Mucosa of stomach (tissue), 1 donor: ENCODE data around the gene GABARAPL1.
"Not testable (repeated sequence)": the region's sequence is repeated elsewhere in the genome, so short reads cannot be mapped to it uniquely, and the experiment has no call there.

Source experiments
- H3K27me3 ChIP-seq: one replicate; pipeline ENCODE4 v1.7.0; 2013; ENCODE audit warnings: mild to moderate bottlenecking, low read length; ENCODE audit not compliant: control insufficient read depth, insufficient read depth
- H3K36me3 ChIP-seq: one replicate; pipeline ENCODE4 v1.7.0; 2013; ENCODE audit warnings: low read length; ENCODE audit not compliant: control insufficient read depth, insufficient read depth
- H3K4me1 ChIP-seq: one replicate; pipeline ENCODE4 v1.7.0; 2013; ENCODE audit warnings: mild to moderate bottlenecking, low read length; ENCODE audit not compliant: control insufficient read depth, insufficient read depth
- H3K4me3 ChIP-seq: one replicate; pipeline ENCODE4 v1.7.0; 2013; ENCODE audit warnings: low read length
- H3K9ac ChIP-seq: one replicate; pipeline ENCODE4 v1.7.0; 2013; ENCODE audit warnings: mild to moderate bottlenecking, low read length, moderate library complexity
- H3K9me3 ChIP-seq: one replicate; pipeline ENCODE4 v1.7.0; 2013; ENCODE audit warnings: mild to moderate bottlenecking, low read length, moderate library complexity; ENCODE audit not compliant: control insufficient read depth
- donor health status: Pancreatic carcinoma.

Gene GABARAPL1

GRCh38 chr12:10182354-10183049 lies 30.2 kb upstream of the GABARAPL1 start:
- no peaks in the 10 kb centered on the region for H3K27me3 ChIP-seq
- H3K4me1 ChIP-seq, result no peaks in the 10 kb centered on the region
- H3K4me3 ChIP-seq, result no peak overlapping the region
- H3K36me3 ChIP-seq, result no peaks in the 10 kb centered on the region
- no peak overlapping the region for H3K9ac ChIP-seq
- no peaks in the 10 kb centered on the region for H3K9me3 ChIP-seq

DNA sequence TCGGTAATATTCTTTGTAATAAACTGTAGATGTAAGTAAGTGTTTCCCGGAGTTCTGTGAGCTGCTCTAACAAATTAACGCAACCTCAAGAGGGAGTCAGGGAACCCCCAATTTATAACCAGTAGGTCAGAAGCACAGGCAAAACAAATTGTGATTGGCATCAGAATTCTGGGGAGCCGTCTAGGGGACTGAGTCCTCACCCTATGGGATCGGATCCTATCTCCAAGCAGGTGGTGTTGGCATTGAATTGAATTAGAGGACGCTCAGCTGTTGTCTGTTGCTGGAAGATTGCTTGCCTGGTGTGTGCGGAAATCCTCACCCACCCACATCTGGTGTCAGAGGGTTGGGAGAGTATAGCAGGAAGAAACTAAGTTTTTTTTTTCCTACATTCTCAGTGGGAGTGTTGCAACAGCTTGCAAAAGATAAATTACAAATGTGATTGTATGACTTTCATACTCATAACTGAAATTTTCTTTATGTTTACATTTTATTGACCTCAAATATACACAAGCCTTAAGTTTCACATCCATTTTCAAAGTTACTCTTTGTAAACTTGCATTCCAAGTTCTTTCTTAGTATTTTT lies 28.3 kb upstream of the GABARAPL1 start:
- H3K4me1 ChIP-seq, result no peaks in the 10 kb centered on the region
- H3K4me3 ChIP-seq, result no peak overlapping the region
- no peak overlapping the region for H3K9ac ChIP-seq
- H3K36me3 ChIP-seq, result no peaks in the 10 kb centered on the region
- no peaks in the 10 kb centered on the region for H3K9me3 ChIP-seq
- no peaks in the 10 kb centered on the region for H3K27me3 ChIP-seq

- Histone ChIP-seq H3K9me3 (no peaks in the 10 kb centered on the region), H3K27me3 (no peaks in the 10 kb centered on the region), H3K4me3 (no peak overlapping the region), H3K9ac (no peak overlapping the region), H3K36me3 (no peaks in the 10 kb centered on the region), H3K4me1 (no peaks in the 10 kb centered on the region)
Observed at GRCh38 chr12:10186299-10186698, 26.4 kb upstream of the GABARAPL1 start.

- H3K4me3 ChIP-seq, H3K9ac ChIP-seq, H3K9me3 ChIP-seq, H3K36me3 ChIP-seq, H3K4me1 ChIP-seq, H3K27me3 ChIP-seq: not testable (repeated sequence)
Observed at GRCh38 chr12:10186958-10187357, 25.7 kb upstream of the GABARAPL1 start.

GRCh38 chr12:10189653-10190052 lies 23.0 kb upstream of the GABARAPL1 start:
- no peaks in the 10 kb centered on the region for H3K27me3 ChIP-seq
- H3K9ac ChIP-seq, result no peak overlapping the region
- no peaks in the 10 kb centered on the region for H3K9me3 ChIP-seq
- H3K4me1 ChIP-seq, result no peaks in the 10 kb centered on the region
- no peak overlapping the region for H3K4me3 ChIP-seq
- no peaks in the 10 kb centered on the region for H3K36me3 ChIP-seq

DNA sequence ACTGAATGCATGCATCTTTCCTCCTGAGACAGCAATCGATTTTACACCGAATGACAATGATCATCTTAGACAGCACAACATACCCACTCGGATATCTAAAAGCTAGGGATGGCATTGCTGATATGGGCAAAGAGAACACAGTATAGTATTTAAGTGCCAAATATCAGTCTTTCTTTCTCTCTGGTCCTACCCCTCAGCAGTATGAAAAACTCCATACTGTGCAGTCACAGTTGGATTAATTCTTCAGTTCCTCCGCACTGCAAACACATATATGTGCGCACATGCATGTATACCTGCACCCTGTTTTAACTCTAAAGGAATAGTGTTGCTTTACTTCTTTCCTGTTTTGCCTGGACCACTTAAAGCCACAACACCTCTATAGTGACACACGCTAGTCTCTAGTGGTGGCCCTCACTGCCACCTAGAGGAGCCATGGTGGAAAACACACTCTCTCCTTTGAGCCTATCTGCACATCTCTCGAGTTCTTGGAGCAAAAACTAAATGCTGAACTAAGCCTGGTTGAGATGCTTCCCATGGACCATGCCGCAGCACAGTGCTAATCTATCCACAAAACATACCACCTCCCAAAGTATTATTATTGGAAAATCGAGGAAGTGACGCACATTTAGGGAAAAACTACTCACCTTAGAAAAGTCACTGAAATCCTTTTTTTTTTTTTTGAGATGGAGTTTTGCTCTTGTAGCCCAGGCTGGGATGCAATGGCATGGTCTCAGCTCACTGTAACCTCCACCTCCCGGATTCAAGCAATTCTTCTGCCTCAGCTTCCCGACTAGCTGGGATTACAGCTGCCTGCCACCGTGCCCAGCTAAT lies 21.9 kb upstream of the GABARAPL1 start:
- Histone ChIP-seq H3K27me3 (no peaks in the 10 kb centered on the region), H3K36me3 (no peaks in the 10 kb centered on the region), H3K9ac (no peak overlapping the region), H3K4me3 (no peak overlapping the region), H3K4me1 (no peaks in the 10 kb centered on the region), H3K9me3 (no peaks in the 10 kb centered on the region)

GRCh38 chr12:10191865-10192264 lies 20.8 kb upstream of the GABARAPL1 start:
- Histone ChIP-seq H3K36me3 (no peaks in the 10 kb centered on the region), H3K4me3 (no peak overlapping the region), H3K27me3 (no peaks in the 10 kb centered on the region), H3K9me3 (no peaks in the 10 kb centered on the region), H3K4me1 (no peaks in the 10 kb centered on the region), H3K9ac (no peak overlapping the region)

DNA sequence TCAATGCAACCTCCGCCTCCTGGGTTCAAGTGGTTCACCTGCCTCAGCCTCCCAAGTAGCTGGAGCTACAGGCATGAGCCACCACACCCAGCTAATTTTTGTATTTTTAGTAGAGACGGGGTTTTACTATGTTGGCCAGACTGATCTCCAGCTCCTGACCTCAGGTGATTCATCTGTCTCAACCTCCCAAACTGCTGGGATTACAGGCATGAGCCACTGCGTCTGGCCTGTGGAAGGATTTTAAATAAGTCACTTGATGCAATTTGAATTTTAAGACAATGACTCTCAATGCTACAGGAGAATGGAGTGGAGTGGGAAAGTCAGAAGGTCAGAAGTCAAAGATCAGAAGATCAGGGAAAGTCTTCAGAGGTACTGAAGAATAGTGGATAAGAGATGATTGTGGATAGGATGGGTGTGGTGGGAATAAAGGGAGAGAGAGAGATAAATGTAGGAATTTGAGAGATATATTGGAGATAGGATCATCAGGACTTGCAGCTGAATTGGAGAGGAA lies 18.5 kb upstream of the GABARAPL1 start:
- H3K9ac ChIP-seq, result no peak overlapping the region
- no peaks in the 10 kb centered on the region for H3K9me3 ChIP-seq
- no peaks in the 10 kb centered on the region for H3K27me3 ChIP-seq
- H3K4me1 ChIP-seq, result no peaks in the 10 kb centered on the region
- no peak overlapping the region for H3K4me3 ChIP-seq
- H3K36me3 ChIP-seq, result no peaks in the 10 kb centered on the region

- Histone ChIP-seq H3K4me3 (no peak overlapping the region), H3K9me3 (no peaks in the 10 kb centered on the region), H3K9ac (no peak overlapping the region), H3K27me3 (no peaks in the 10 kb centered on the region), H3K36me3 (no peaks in the 10 kb centered on the region), H3K4me1 (no peaks in the 10 kb centered on the region)
Observed at GRCh38 chr12:10196210-10196609, 16.5 kb upstream of the GABARAPL1 start.

- Histone ChIP-seq H3K4me3 (no peak overlapping the region), H3K9ac (no peak overlapping the region), H3K4me1 (no peaks in the 10 kb centered on the region), H3K36me3 (no peaks in the 10 kb centered on the region), H3K9me3 (no peaks in the 10 kb centered on the region), H3K27me3 (no peaks in the 10 kb centered on the region)
Observed at GRCh38 chr12:10197879-10198278, 14.8 kb upstream of the GABARAPL1 start.

DNA sequence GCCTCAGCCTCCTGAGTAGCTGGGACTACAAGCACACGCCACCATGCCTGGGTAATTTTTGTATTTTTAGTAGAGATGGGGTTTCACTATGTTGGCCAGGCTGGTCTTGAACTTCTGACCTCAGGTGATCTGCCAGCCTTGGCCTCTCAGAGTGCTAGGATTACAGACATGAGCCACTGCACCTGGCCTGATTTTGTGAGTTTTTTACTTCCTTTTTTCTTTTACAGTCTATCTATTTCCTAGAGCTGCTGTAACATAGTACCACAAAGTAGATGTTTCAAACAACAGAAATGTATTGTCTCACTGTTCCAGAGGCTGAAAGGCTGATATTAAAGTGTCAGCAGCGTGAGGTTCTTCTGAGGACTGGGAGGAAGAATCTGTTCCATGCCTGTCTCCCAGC lies 8.2 kb upstream of the GABARAPL1 start:
- H3K36me3 ChIP-seq, H3K27me3 ChIP-seq: not testable (repeated sequence)

DNA sequence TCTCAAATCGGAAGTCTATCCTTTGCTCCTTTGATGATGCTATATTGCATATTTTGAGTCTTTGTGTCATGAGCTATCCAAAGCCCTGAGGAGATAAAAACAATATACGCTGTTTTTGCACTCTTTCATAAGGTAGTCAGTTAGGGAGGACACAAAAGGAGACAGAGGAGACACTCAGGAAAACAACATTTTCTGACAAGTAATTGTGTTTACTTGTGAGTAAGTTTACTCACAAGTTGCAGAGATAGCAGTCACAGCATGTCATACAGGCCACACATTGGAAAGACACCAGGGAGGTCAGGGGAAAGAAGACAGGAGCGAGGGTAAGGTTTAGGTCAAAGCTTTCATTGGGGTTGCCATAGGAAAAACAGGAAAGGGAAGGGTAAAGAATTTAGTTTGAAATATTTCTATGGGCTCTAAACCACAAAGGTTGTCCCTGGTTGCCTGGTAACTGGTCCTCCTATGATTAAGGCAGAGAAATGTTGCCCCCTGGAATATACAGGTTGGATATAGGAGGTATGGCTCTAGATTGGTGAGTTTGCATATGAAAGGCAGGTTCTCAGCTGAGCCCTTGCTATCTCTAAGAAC lies 7.4 kb upstream of the GABARAPL1 start:
- no peaks in the 10 kb centered on the region for H3K36me3 ChIP-seq
- no peaks in the 10 kb centered on the region for H3K27me3 ChIP-seq
- no peaks in the 10 kb centered on the region for H3K9me3 ChIP-seq
- H3K4me1 ChIP-seq, result no peaks in the 10 kb centered on the region
- no peak overlapping the region for H3K4me3 ChIP-seq
- no peak overlapping the region for H3K9ac ChIP-seq

More for the DNA sequence above, 8.2 kb upstream of the GABARAPL1 start:
- H3K4me1 ChIP-seq, H3K9me3 ChIP-seq, H3K9ac ChIP-seq, H3K4me3 ChIP-seq: not testable (repeated sequence)
